Smooth muscle cell (in vitro differentiated cells): ENCODE results near the gene RCOR1. TPM values are rescaled to one million over a fixed set of nuclear protein-coding genes. Genes with fewer than 3 reads are reported as not detected.

Experiments
- DNase-seq: peaks from one replicate; lab custom pipeline; 2025; ENCODE audit not compliant: unreplicated experiment; lab: John Stamatoyannopoulos, UW
- H2AFZ ChIP-seq: fragments of 200-600 bp; sonication (generic); 2 replicates; pipeline ENCODE4 v1.6.0; 2016; ENCODE audit warnings: antibody characterized with exemption, low read depth, mild to moderate bottlenecking
- H3F3A ChIP-seq: fragments of 200-600 bp; sonication (generic); 2 replicates; pipeline ENCODE4 v1.6.0; 2017; ENCODE audit warnings: antibody characterized with exemption, low read depth
- H3K27ac ChIP-seq: fragments of 200-600 bp; sonication (generic); 2 replicates; pipeline ENCODE4 v1.5.1; 2016; ENCODE audit warnings: low read depth, mild to moderate bottlenecking
- H3K27me3 ChIP-seq: fragments of 200-600 bp; sonication (generic); 2 replicates; pipeline ENCODE4 v1.6.1; 2016; ENCODE audit warnings: low read depth, mild to moderate bottlenecking
- H3K36me3 ChIP-seq: fragments of 200-600 bp; sonication (generic); 2 replicates; pipeline ENCODE4 v1.5.1; 2016; ENCODE audit warnings: low read depth
- H3K4me1 ChIP-seq: fragments of 200-600 bp; sonication (generic); 2 replicates; pipeline ENCODE4 v1.5.1; 2016; ENCODE audit warnings: low read depth
- H3K4me2 ChIP-seq: fragments of 200-600 bp; sonication (generic); 2 replicates; pipeline ENCODE4 v1.6.0; 2016; ENCODE audit warnings: mild to moderate bottlenecking
- H3K4me3 ChIP-seq: fragments of 200-600 bp; sonication (generic); 2 replicates; pipeline ENCODE4 v1.5.1; 2016; ENCODE audit warnings: mild to moderate bottlenecking
- H3K79me2 ChIP-seq: fragments of 200-600 bp; sonication (generic); 2 replicates; pipeline ENCODE4 v1.6.0; 2016; ENCODE audit warnings: low read depth, mild to moderate bottlenecking
- H3K9ac ChIP-seq: fragments of 200-600 bp; sonication (generic); 2 replicates; pipeline ENCODE4 v1.6.0; 2016; ENCODE audit warnings: low read depth
- H3K9me3 ChIP-seq: fragments of 200-600 bp; sonication (generic); replicated peaks from 2 replicates; pipeline ENCODE4 v1.5.1; 2016; ENCODE audit warnings: low read depth
- H4K20me1 ChIP-seq: fragments of 200-600 bp; sonication (generic); 2 replicates; pipeline ENCODE4 v1.6.0; 2016; ENCODE audit warnings: low read depth
- WGBS: methylation state at CpG from one replicate; pipeline ENCODE4 v1.1.7; 2016; ENCODE audit warnings: low lambda C conversion rate; 5-methylcytosine and 5-hydroxymethylcytosine counted together
- polyA plus RNA-seq: library from polyadenylated mRNA; unstranded; fragments of >200 nt; fragmentation: Nextera tagmentation; extraction: Ambion mirVana; gene quantifications from 2 replicates; pipeline ENCODE4 v1.2.1, GENCODE V29; 2016
- total RNA-seq: library from RNA; depleted of rRNA; stranded (reverse); fragments of >200 nt; gene quantifications from 2 replicates; pipeline ENCODE4 v1.2.3, GENCODE V29; 2014
- TF ChIP-seq, protein P1 (sequence below): fragments of 200-600 bp; sonication (generic); IDR thresholded peaks from 2 replicates; pipeline ENCODE4 v1.5.1; 2017; ENCODE audit warnings: borderline replicate concordance, mild to moderate bottlenecking, antibody characterized with exemption; ENCODE audit not compliant: insufficient read depth, poor library complexity, severe bottlenecking

The RCOR1 gene
- total and polyA plus RNA-seq, 2 experiments from 2014 or later = 4.4 to 29.3 TPM

DNA sequence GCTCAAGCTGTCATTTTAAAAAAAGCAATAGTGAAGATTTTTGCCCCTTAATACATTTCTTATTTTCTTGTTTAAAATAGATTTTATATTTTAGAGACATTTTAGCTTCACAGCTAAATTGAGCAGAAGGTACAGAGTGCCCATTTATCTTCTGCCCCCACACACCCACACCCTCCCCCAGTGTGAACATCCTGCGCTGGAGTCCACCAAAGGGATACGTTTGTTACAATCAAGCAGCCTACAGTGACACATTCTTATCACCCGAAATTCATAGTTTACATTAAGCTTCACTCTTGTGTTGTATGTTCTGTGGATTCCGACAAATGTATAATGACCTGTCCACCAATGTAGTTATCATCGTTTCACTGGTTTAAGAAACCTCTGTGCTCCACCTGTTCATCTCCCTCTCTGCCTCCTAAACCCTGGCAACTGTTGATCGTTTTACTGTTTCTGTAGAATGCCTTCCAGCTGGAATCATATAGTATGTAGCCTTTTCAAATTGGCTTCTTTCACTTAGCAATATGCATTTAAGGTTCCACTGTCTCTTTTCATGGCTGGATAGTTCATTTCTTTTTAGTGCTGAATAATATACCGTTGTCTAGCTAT is 93.8 kb downstream of the RCOR1 start:
- peaks cover 97% of the 10 kb centered on the region for H4K20me1 ChIP-seq
- 91% methylated on average over 7 of the region's 7 CpGs for WGBS
- no peaks in the 10 kb centered on the region for H3K4me1 ChIP-seq
- no peaks in the 10 kb centered on the region for H3F3A ChIP-seq
- H3K36me3 ChIP-seq = no peaks in the 10 kb centered on the region
- H3K9ac ChIP-seq = no peak overlapping the region
- H2AFZ ChIP-seq = no peak overlapping the region
- no peak for DNase-seq
- H3K27ac ChIP-seq = no peak overlapping the region
- H3K79me2 ChIP-seq = peaks cover 84% of the 10 kb centered on the region
- H3K27me3 ChIP-seq = no peaks in the 10 kb centered on the region
- TF ChIP-seq, protein P1, sequence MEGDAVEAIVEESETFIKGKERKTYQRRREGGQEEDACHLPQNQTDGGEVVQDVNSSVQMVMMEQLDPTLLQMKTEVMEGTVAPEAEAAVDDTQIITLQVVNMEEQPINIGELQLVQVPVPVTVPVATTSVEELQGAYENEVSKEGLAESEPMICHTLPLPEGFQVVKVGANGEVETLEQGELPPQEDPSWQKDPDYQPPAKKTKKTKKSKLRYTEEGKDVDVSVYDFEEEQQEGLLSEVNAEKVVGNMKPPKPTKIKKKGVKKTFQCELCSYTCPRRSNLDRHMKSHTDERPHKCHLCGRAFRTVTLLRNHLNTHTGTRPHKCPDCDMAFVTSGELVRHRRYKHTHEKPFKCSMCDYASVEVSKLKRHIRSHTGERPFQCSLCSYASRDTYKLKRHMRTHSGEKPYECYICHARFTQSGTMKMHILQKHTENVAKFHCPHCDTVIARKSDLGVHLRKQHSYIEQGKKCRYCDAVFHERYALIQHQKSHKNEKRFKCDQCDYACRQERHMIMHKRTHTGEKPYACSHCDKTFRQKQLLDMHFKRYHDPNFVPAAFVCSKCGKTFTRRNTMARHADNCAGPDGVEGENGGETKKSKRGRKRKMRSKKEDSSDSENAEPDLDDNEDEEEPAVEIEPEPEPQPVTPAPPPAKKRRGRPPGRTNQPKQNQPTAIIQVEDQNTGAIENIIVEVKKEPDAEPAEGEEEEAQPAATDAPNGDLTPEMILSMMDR = no peak
- no peak overlapping the region for H3K4me2 ChIP-seq
- H3K4me3 ChIP-seq = no peak overlapping the region
- no peaks in the 10 kb centered on the region for H3K9me3 ChIP-seq

DNA sequence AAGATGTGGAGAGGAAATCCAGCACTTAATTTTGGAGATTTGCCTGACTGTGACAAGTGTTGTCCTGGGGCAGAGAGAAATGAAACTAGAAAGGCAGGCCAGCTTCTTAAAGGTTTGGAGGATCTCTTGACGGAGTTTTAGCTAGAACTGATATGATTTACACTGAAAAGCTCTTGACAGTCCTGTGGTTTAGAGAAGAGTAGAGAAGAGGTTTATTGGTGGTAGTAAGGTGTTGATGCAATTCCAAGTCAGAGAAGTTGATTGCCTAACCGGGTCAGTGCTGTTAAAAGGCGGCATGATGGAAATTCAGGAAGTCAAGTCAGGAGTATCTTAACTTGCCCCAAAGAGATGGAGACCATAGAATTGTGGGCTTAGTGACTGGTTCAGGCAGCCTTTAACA is 95.8 kb downstream of the RCOR1 start:
- Histone ChIP-seq H4K20me1 (peaks cover 100% of the 10 kb centered on the region), H3K9ac (no peak overlapping the region), H3K9me3 (no peaks in the 10 kb centered on the region), H3F3A (peaks cover 5% of the 10 kb centered on the region), H2AFZ (no peak overlapping the region), H3K27ac (no peak overlapping the region), H3K36me3 (no peaks in the 10 kb centered on the region), H3K4me2 (no peak overlapping the region), H3K27me3 (no peaks in the 10 kb centered on the region), H3K4me3 (no peak overlapping the region), H3K79me2 (peaks cover 81% of the 10 kb centered on the region), H3K4me1 (no peaks in the 10 kb centered on the region)
- TF ChIP-seq, protein P1 = no peak
- no peak for DNase-seq
- WGBS = 88% methylated on average over 3 of the region's 3 CpGs

DNA sequence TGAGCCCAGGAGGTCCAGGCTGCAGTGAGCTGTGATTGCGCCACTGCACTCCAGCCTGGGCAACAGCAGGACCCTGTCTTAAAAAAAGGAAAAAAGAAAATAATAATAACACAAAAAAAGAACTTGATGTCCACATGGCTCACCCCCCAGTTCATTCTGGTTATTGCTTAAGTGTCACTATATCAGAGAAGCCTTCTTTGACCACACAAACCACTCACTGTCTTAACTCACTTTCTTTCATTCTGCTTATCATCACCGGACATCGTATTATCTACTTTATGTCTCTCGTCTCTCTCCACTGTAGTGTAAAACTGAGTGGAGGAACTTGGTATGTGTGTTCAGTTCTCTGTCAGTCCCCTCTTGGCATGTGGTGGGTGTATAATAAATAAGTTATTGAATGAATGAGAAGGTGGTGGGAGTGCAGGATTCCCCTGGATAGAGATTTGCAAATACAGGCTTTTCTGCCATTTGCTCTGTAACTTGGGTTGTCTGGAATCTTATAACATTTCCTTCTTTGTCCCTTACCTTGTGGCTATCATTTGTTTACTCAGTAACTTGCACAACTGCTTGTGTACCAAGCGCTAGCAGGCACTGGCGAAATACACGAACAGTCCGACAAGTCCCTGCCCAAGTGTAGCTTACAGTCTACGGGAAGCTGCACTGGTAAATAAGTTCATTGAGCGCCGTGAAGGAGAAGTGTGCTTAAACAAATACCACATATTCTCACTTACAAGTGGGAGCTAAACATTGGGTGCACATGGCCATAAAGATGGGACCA is 98.2 kb downstream of the RCOR1 start:
- Histone ChIP-seq H4K20me1 (peaks cover 99% of the 10 kb centered on the region), H2AFZ (no peak overlapping the region), H3K4me3 (no peak overlapping the region), H3K9me3 (no peaks in the 10 kb centered on the region), H3K27me3 (no peaks in the 10 kb centered on the region), H3K36me3 (no peaks in the 10 kb centered on the region), H3K4me1 (peaks cover 5% of the 10 kb centered on the region), H3K79me2 (peaks cover 70% of the 10 kb centered on the region), H3K27ac (no peak overlapping the region), H3K9ac (no peak overlapping the region), H3K4me2 (no peak overlapping the region), H3F3A (peaks cover 5% of the 10 kb centered on the region)
- no peak for DNase-seq
- WGBS = 83% methylated on average over 11 of the region's 11 CpGs
- TF ChIP-seq, protein P1 = no peak
